Right lobe of liver (tissue), 4 donors: Measurements from ENCODE around the gene RPA1.

Source experiments
- CTCF ChIP-seq, 4 donors: fragments of 200-600 bp in 3 of 4; fragments of 450-650 bp in 1 of 4; IDR thresholded peaks; one replicate each; pipeline versions ENCODE4 v1.5.1 to v1.8.0; 2016 to 2022; ENCODE audit warnings: antibody characterized with exemption in 4 of 4, mild to moderate bottlenecking in 2 of 4
- POLR2A ChIP-seq: fragments of 450-650 bp; IDR thresholded peaks from one replicate; pipeline ENCODE4 v1.6.1; 2017; ENCODE audit warnings: antibody characterized with exemption, mild to moderate bottlenecking
- donor health status: DM: no; HTN: no; CAD: no.
- donor health status: DM: no; HTN: no; CAD: no.
- donor health status: DM: no; HTN: yes; CAD: no.

DNA sequence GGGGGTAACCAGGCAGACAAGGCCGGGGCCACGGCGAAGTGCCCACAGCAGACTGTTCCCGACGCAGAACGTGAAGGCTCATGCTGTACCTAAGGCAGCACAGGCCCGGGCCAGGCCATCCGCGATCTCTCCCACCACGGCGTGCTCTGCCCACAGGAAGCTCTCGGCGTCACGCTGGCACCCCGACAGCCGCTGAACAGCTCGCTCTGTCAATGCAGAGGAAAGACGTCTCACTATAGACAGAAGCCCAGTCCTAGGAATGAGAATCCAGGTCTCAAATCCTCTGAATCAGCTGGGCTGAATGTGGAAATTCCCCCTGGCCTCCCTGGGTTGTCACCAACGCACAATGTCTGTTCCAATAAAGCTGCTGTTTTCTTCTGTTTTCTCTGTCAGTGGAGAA lies 46.5 kb upstream of the RPA1 start:
- TF ChIP-seq CTCF (IDR thresholded peaks at IDR 0.05) (no peak), POLR2A (no peak)
